GM10248 (cell line): ENCODE measurements around the gene CACNB3.
"Not testable (repeated sequence)": the region's sequence is repeated elsewhere in the genome, so short reads cannot be mapped to it uniquely, and the experiment has no call there.

Experiments
- CTCF ChIA-PET: fragments of 300-600 bp; sonication (Branson Sonifier 250); formaldehyde crosslinking; extraction: SDS; loops from one replicate; lab custom pipeline; 2021; ENCODE audit warnings: antibody characterized with exemption; lab: Yijun Ruan, JAX
- POLR2A ChIA-PET: fragments of 350-650 bp; sonication (Branson Sonifier 250); formaldehyde crosslinking; extraction: SDS; loops from one replicate; lab custom pipeline; 2020; ENCODE audit warnings: antibody characterized with exemption; lab: Yijun Ruan, JAX
- DNase-seq: peaks from one replicate; pipeline ENCODE4 v3.0.0; 2012; ENCODE audit errors: extremely low spot score
- CTCF ChIP-seq: IDR thresholded peaks from 2 replicates; pipeline ENCODE4 v1.5.1; 2012; ENCODE audit warnings: mild to moderate bottlenecking, low read depth; ENCODE audit errors: extremely low read depth, missing control alignments, control extremely low read depth

CACNB3 gene

GRCh38 chr12:48865281-48866051 is 47.2 kb downstream of the CACNB3 start, which contains the start of gene RND1:
RND1 (minus strand) TSS chr12:48865870; CDS start chr12:48865767, 103 bp downstream.
- CTCF ChIA-PET = interaction anchor here (0.7 to 11.8 kb wide), 16 partner anchors 9 to 177 kb away, joined by 3 to 127 read pairs (median 6); partner anchors contain the start of genes DDX23, FKBP11 and WNT1
- peak; percentile 93 for DNase-seq
- POLR2A ChIA-PET = interaction anchor here (0.5 to 2.5 kb wide), 17 partner anchors 9 to 253 kb away, joined by 3 to 32 read pairs (median 4); partner anchors contain the start of genes ARF3, DDN, DDX23 and FKBP11
- no peak for TF ChIP-seq CTCF

- ChIA-PET POLR2A (interaction anchor here (0.5 to 2.5 kb wide), 14 partner anchors 9 to 133 kb away, joined by 3 to 32 read pairs (median 4); partner anchors contain the start of genes ARF3, DDN, DDX23 and FKBP11), CTCF (interaction anchor here (0.7 to 11.8 kb wide), 15 partner anchors 9 to 130 kb away, joined by 3 to 127 read pairs (median 6); partner anchors contain the start of genes DDX23, FKBP11 and WNT1)
- TF ChIP-seq CTCF = no peak
Observed at GRCh38 chr12:48866052-48866711, 47.9 kb downstream of the CACNB3 start.

GRCh38 chr12:48868451-48868850 is 50.2 kb downstream of the CACNB3 start:
- ChIA-PET POLR2A (interaction anchor here (0.6 kb wide), 1 partner anchor 8 kb away, joined by 6 read pairs; no protein-coding TSS in a partner anchor), CTCF (interaction anchor here (0.6 to 11.8 kb wide), 8 partner anchors 9 to 36 kb away, joined by 3 to 127 read pairs (median 4); partner anchors contain the start of gene DDX23)
- TF ChIP-seq CTCF = no peak
- no peak for DNase-seq

More at GRCh38 chr12:48866052-48866711, 47.9 kb downstream of the CACNB3 start:
- no peak for DNase-seq

GRCh38 chr12:48869191-48869590 is 50.9 kb downstream of the CACNB3 start:
- ChIA-PET POLR2A (no interaction called here), CTCF (interaction anchor here (0.6 to 11.8 kb wide), 4 partner anchors 17 to 35 kb away, joined by 3 to 127 read pairs (median 60); partner anchors contain the start of gene DDX23)
- no peak for TF ChIP-seq CTCF
- DNase-seq = no peak

GRCh38 chr12:48873096-48873495 is 54.8 kb downstream of the CACNB3 start:
- no peak for DNase-seq
- POLR2A ChIA-PET = no interaction called here
- no peak for TF ChIP-seq CTCF
- CTCF ChIA-PET = interaction anchor here (0.7 to 11.8 kb wide), 11 partner anchors 9 to 120 kb away, joined by 3 to 112 read pairs (median 4); partner anchors contain the start of genes DDX23 and FKBP11

GRCh38 chr12:48873534-48873933 is 55.2 kb downstream of the CACNB3 start:
- CTCF ChIA-PET = interaction anchor here (0.7 to 11.8 kb wide), 8 partner anchors 8 to 120 kb away, joined by 3 to 112 read pairs (median 4); partner anchors contain the start of genes DDX23 and FKBP11
- POLR2A ChIA-PET = interaction anchor here (0.7 kb wide), 1 partner anchor 83 kb away, joined by 4 read pairs; no protein-coding TSS in a partner anchor

More at GRCh38 chr12:48873534-48873933, 55.2 kb downstream of the CACNB3 start:
- not testable (repeated sequence) for DNase-seq
